ENCODE measurements around the gene LRMDA.
"Not testable (repeated sequence)": the region's sequence is repeated elsewhere in the genome, so short reads cannot be mapped to it uniquely, and the experiment has no call there.

The LRMDA gene

DNA sequence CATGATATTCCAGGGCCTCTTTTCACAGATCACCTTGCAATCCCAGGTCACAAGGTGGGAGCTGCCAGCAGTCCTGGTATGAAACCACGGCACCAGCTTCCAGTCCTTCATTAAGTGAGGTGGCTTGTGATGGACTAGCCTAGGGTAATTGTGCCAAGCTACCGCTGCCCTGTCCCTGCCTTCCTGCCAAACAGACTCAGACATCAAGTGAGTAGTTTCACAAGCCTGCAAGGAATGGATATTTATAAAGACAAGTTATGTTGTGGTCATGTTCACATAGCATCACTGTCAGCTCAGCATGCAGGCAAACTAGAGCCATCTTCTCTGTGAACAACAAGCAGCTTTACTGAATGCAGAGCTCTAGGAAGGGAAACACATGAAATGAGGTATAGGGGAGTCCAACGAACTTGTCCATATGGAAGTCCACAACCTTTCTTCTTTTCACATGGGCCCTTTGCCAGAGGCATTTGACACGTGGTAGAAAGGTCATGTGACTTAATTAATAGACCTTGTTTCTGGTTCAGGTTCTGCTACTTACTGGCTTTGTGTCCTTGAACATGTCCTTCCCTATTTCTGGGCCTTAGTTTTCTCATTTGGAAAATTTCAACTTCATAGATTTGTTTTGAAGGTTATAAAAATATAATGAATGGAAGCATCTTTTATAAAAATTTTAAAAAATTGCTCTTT, 1145.0 kb downstream of the LRMDA start:
- DNase-seq (ENCODE audit: low read depth), result no peak
- no peak for TF ChIP-seq CTCF (IDR thresholded peaks at IDR 0.05; ENCODE audit: low read depth, low read length, missing control alignments)
- no peak overlapping the region for H3K4me3 ChIP-seq (ENCODE audit: low read depth, low read length)

- no peak overlapping the region for H3K4me3 ChIP-seq (ENCODE audit: low read depth, low read length)
- no peak for TF ChIP-seq CTCF (IDR thresholded peaks at IDR 0.05; ENCODE audit: low read depth, low read length, missing control alignments)
Measured at GRCh38 chr10:76577455-76577854, 1146.0 kb downstream of the LRMDA start.

GRCh38 chr10:76581506-76582256, 1150.3 kb downstream of the LRMDA start:
- no peak overlapping the region for H3K4me3 ChIP-seq (ENCODE audit: low read depth, low read length)
- no peak for TF ChIP-seq CTCF (IDR thresholded peaks at IDR 0.05; ENCODE audit: low read depth, low read length, missing control alignments)
- DNase-seq (ENCODE audit: low read depth), result no peak

More at GRCh38 chr10:76577455-76577854, 1146.0 kb downstream of the LRMDA start:
- DNase-seq (ENCODE audit: low read depth), result no peak

GRCh38 chr10:76582531-76582930, 1151.1 kb downstream of the LRMDA start:
- no peak for TF ChIP-seq CTCF (IDR thresholded peaks at IDR 0.05; ENCODE audit: low read depth, low read length, missing control alignments)
- no peak for DNase-seq (ENCODE audit: low read depth)

GRCh38 chr10:76583711-76584161, 1152.3 kb downstream of the LRMDA start:
- no peak for DNase-seq (ENCODE audit: low read depth)
- no peak for TF ChIP-seq CTCF (IDR thresholded peaks at IDR 0.05; ENCODE audit: low read depth, low read length, missing control alignments)
- no peak overlapping the region for H3K4me3 ChIP-seq (ENCODE audit: low read depth, low read length)

More at GRCh38 chr10:76582531-76582930, 1151.1 kb downstream of the LRMDA start:
- H3K4me3 ChIP-seq (ENCODE audit: low read depth, low read length), result no peak overlapping the region

- DNase-seq (ENCODE audit: low read depth); H3K4me3 ChIP-seq (ENCODE audit: low read depth, low read length): not testable (repeated sequence)
Measured at GRCh38 chr10:76584466-76584865, 1153.0 kb downstream of the LRMDA start.
